ENCODE data around the gene SRPK1.
A peak's percentile ranks its signal among the peaks of the same experiment; 100 is the strongest.
"Not testable (repeated sequence)": the region's sequence is repeated elsewhere in the genome, so short reads cannot be mapped to it uniquely, and the experiment has no call there.

The SRPK1 gene

GRCh38 chr6:35929601-35930000, 8.7 kb upstream of the SRPK1 start:
- DNase-seq = no peak

GRCh38 chr6:35926509-35927215, 5.8 kb upstream of the SRPK1 start:
- no peak for DNase-seq

- no peak for DNase-seq
Measured at GRCh38 chr6:35925961-35926360, 5.1 kb upstream of the SRPK1 start.

- no peak for DNase-seq
Measured at GRCh38 chr6:35924146-35924545, 3.2 kb upstream of the SRPK1 start.

- DNase-seq = peak in 1 of 3 experiments; percentile 27
Measured at GRCh38 chr6:35922139-35922554, 1.2 kb upstream of the SRPK1 start.

GRCh38 chr6:35919827-35920751, 809 bp downstream of the SRPK1 start:
- peak; percentile 39 to 63 (median 59) for DNase-seq

- peak in 2 of 3 experiments; percentile 29 to 31 for DNase-seq
Measured at GRCh38 chr6:35919085-35919826, 1.6 kb downstream of the SRPK1 start.

GRCh38 chr6:35916893-35917292, 4.0 kb downstream of the SRPK1 start:
- DNase-seq = not testable (repeated sequence)

GRCh38 chr6:35916056-35916455, 4.8 kb downstream of the SRPK1 start:
- DNase-seq = no peak

- DNase-seq = no peak
Measured at GRCh38 chr6:35914536-35914935, 6.4 kb downstream of the SRPK1 start.

- DNase-seq = no peak
Measured at GRCh38 chr6:35911871-35912653, 8.8 kb downstream of the SRPK1 start.

GRCh38 chr6:35909571-35909970, 11.3 kb downstream of the SRPK1 start:
- DNase-seq = not testable (repeated sequence)

- not testable (repeated sequence) for DNase-seq
Measured at GRCh38 chr6:35908753-35909401, 12.0 kb downstream of the SRPK1 start.

- DNase-seq = no peak
Measured at GRCh38 chr6:35907750-35908149, 13.1 kb downstream of the SRPK1 start.

- DNase-seq = no peak
Measured at GRCh38 chr6:35906499-35906846, 14.4 kb downstream of the SRPK1 start.

GRCh38 chr6:35905841-35906498, 14.9 kb downstream of the SRPK1 start:
- DNase-seq = no peak

GRCh38 chr6:35905141-35905785, 15.6 kb downstream of the SRPK1 start:
- no peak for DNase-seq

- no peak for DNase-seq
Measured at GRCh38 chr6:35903679-35904078, 17.2 kb downstream of the SRPK1 start.

- no peak for DNase-seq
Measured at GRCh38 chr6:35900448-35900847, 20.4 kb downstream of the SRPK1 start.

- no peak for DNase-seq
Measured at GRCh38 chr6:35898003-35898402, 22.9 kb downstream of the SRPK1 start.

GRCh38 chr6:35897486-35897885, 23.4 kb downstream of the SRPK1 start:
- DNase-seq = no peak
